ENCODE measurements around the gene BTN2A1. TPM values are rescaled to one million over a fixed set of nuclear protein-coding genes. Genes with fewer than 3 reads are reported as not detected.

Gene BTN2A1
- total and polyA plus RNA-seq, 10 of the 15 experiments (the other 5 are each of a cell fraction or from before 2014, with no cell fraction given): 8.2 to 28.0 (median 15.8) TPM

- TF ChIP-seq IRF4 (IDR thresholded peaks at IDR 0.05; ENCODE audit: low read depth, low read length): peak; percentile 40; the same call in 1 of the 2 replicates
- peak; percentile 76 for TF ChIP-seq SMAD5 (IDR thresholded peaks at IDR 0.05; ENCODE audit: low read depth)
- TF ChIP-seq POLR2AphosphoS2 (IDR thresholded peaks at IDR 0.05; ENCODE audit: low read depth, low read length): peak; percentile 85
- TF ChIP-seq ZNF24 (IDR thresholded peaks at IDR 0.05): no peak
- TF ChIP-seq NFYB (IDR thresholded peaks at IDR 0.05; ENCODE audit: insufficient read depth, low read depth, low read length): peak; percentile 75; the same call in 1 of the 2 replicates
- peak; percentile 93; the same call in 1 of the 2 replicates for TF ChIP-seq MLLT1 (IDR thresholded peaks at IDR 0.05)
- no peak for TF ChIP-seq TARDBP (IDR thresholded peaks at IDR 0.05; ENCODE audit: borderline replicate concordance)
- TF ChIP-seq RFX5 (IDR thresholded peaks at IDR 0.05; ENCODE audit: low read depth, low read length): peak; percentile 99
- TF ChIP-seq, protein P1, sequence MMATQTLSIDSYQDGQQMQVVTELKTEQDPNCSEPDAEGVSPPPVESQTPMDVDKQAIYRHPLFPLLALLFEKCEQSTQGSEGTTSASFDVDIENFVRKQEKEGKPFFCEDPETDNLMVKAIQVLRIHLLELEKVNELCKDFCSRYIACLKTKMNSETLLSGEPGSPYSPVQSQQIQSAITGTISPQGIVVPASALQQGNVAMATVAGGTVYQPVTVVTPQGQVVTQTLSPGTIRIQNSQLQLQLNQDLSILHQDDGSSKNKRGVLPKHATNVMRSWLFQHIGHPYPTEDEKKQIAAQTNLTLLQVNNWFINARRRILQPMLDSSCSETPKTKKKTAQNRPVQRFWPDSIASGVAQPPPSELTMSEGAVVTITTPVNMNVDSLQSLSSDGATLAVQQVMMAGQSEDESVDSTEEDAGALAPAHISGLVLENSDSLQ (IDR thresholded peaks at IDR 0.05): peak; percentile 78
- peak; percentile 87 for TF ChIP-seq POLR2A (IDR thresholded peaks at IDR 0.05; ENCODE audit: low read depth, low read length)
- peak; percentile 95 for TF ChIP-seq PML (IDR thresholded peaks at IDR 0.05; ENCODE audit: low read length)
- no peak for TF ChIP-seq ZBTB11 (CRISPR knock-in tag; IDR thresholded peaks at IDR 0.05)
- peak; percentile 91; the same call in 1 of the 2 replicates for TF ChIP-seq TAF1 (IDR thresholded peaks at IDR 0.05; ENCODE audit: borderline replicate concordance, low read depth, low read length)
- TF ChIP-seq, protein P2, sequence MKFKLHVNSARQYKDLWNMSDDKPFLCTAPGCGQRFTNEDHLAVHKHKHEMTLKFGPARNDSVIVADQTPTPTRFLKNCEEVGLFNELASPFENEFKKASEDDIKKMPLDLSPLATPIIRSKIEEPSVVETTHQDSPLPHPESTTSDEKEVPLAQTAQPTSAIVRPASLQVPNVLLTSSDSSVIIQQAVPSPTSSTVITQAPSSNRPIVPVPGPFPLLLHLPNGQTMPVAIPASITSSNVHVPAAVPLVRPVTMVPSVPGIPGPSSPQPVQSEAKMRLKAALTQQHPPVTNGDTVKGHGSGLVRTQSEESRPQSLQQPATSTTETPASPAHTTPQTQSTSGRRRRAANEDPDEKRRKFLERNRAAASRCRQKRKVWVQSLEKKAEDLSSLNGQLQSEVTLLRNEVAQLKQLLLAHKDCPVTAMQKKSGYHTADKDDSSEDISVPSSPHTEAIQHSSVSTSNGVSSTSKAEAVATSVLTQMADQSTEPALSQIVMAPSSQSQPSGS (IDR thresholded peaks at IDR 0.05; ENCODE audit: low read length): peak; percentile 73
- no peak for TF ChIP-seq RCOR1 (conservative IDR thresholded peaks at IDR 0.05; ENCODE audit: low read depth, low read length)
- TF ChIP-seq POLR2AphosphoS5 (IDR thresholded peaks at IDR 0.05; ENCODE audit: low read length): peak; percentile 98
- no peak for TF ChIP-seq LARP7 (IDR thresholded peaks at IDR 0.05)
- peak in 1 of 2 experiments; percentile 76; a peak in 1 of 4 replicates for TF ChIP-seq CEBPB (IDR thresholded peaks at IDR 0.05; ENCODE audit: borderline replicate concordance in 1 of 2, low read depth in 2 of 2, low read length in 2 of 2)
- no peak; a peak in 1 of 4 replicates for TF ChIP-seq EP300 (IDR thresholded peaks at IDR 0.05; ENCODE audit: borderline replicate concordance in 1 of 2, control insufficient read depth in 1 of 2, low read depth in 2 of 2, low read length in 2 of 2)
These were observed 16.1 kb downstream of the BTN2A1 start (continued) for GRCh38 chr6:26473758-26474438.

Measured in GM12878 (cell line).